Endothelial cell of umbilical vein (primary cell): ENCODE measurements around the gene TMEM125. TPM values are rescaled to one million over a fixed set of nuclear protein-coding genes. Genes with fewer than 3 reads are reported as not detected.

Experiments used
- BruUV-seq: library from RNA; stranded (reverse); fragments of 400-500 nt; replicated peaks from 2 replicates; lab custom pipeline; 2021; lab: Mats Ljungman, UMichigan
- CTCF ChIA-PET: fragments of 300-600, 350-600 bp; sonication (Branson Sonifier 250); formaldehyde crosslinking; loops from one replicate; lab custom pipeline; 2021; ENCODE audit warnings: antibody characterized with exemption, inconsistent platforms; lab: Charles Lee
- POLR2A ChIA-PET: fragments of 300-600, 350-600 bp; sonication (Branson Sonifier 250); formaldehyde crosslinking; loops from one replicate; lab custom pipeline; 2021; ENCODE audit warnings: antibody characterized with exemption, inconsistent platforms; lab: Charles Lee
- DNase-seq: peaks from one replicate; pipeline ENCODE4 v3.0.0-alpha.2; 2011; ENCODE audit warnings: low read depth, low spot score
- FAIRE-seq: peaks from 2 replicates; lab custom pipeline; 2011; peaks lifted over from hg19 to GRCh38; lab: Jason Lieb, UNC
- H2AFZ ChIP-seq: 2 replicates; pipeline ENCODE4 v1.6.0; 2012; ENCODE audit warnings: low read depth, low read length, control low read depth, inconsistent platforms
- H3K27ac ChIP-seq: 2 replicates; pipeline ENCODE4 v1.5.1; 2011; ENCODE audit warnings: low read depth, mild to moderate bottlenecking, control low read depth, low read length, moderate library complexity; ENCODE audit not compliant: insufficient read depth
- H3K27me3 ChIP-seq, 2 experiments: 2 replicates each; pipeline versions ENCODE4 v1.6.0 to v1.6.1; 2011; ENCODE audit warnings: low read length in 2 of 2, mixed read lengths in 1 of 2; ENCODE audit not compliant: control insufficient read depth in 2 of 2, insufficient read depth in 2 of 2
- H3K36me3 ChIP-seq, 2 experiments: 2 replicates in 1 of 2; 3 replicates in 1 of 2; pipeline ENCODE4 v1.5.1; 2011; ENCODE audit warnings: low read length in 2 of 2, mild to moderate bottlenecking in 1 of 2, moderate library complexity in 1 of 2; ENCODE audit not compliant: control insufficient read depth in 2 of 2, insufficient read depth in 2 of 2; ENCODE audit errors: extremely low read depth in 1 of 2
- H3K4me1 ChIP-seq: 3 replicates; pipeline ENCODE4 v1.5.1; 2011; ENCODE audit warnings: mild to moderate bottlenecking, low read length; ENCODE audit not compliant: control insufficient read depth, insufficient read depth; ENCODE audit errors: extremely low read depth
- H3K4me2 ChIP-seq: 2 replicates; pipeline ENCODE4 v1.6.1; 2011; ENCODE audit warnings: low read length, control low read depth, mixed read lengths; ENCODE audit not compliant: insufficient read depth
- H3K4me3 ChIP-seq, 3 experiments: fragments of 200-600 bp in 1 of 3; sonication (generic), shearing (Covaris generic) in 1 of 3; replicated peaks in 1 of 3; 2 replicates each; pipeline ENCODE4 v1.5.1; 2011 to 2016; ENCODE audit warnings: control low read depth in 3 of 3, low read length in 3 of 3, mild to moderate bottlenecking in 2 of 3, inconsistent platforms in 1 of 3, low read depth in 1 of 3, moderate library complexity in 1 of 3; ENCODE audit not compliant: insufficient read depth in 1 of 3
- H3K79me2 ChIP-seq: 2 replicates; pipeline ENCODE4 v1.6.0; 2012; ENCODE audit warnings: low read length, inconsistent platforms; ENCODE audit not compliant: control insufficient read depth, insufficient read depth
- H3K9ac ChIP-seq: replicated peaks from 2 replicates; pipeline ENCODE3; 2011; ENCODE audit warnings: low read length, control low read depth; ENCODE audit not compliant: insufficient read depth; ENCODE audit errors: extremely low read depth
- H3K9me1 ChIP-seq: replicated peaks from 3 replicates; pipeline ENCODE4 v1.6.0; 2011; ENCODE audit warnings: mild to moderate bottlenecking, low read length; ENCODE audit not compliant: control insufficient read depth, insufficient read depth; ENCODE audit errors: extremely low read depth
- H3K9me3 ChIP-seq: replicated peaks from 2 replicates; pipeline ENCODE4 v1.5.1; 2012; ENCODE audit warnings: low read length, inconsistent platforms; ENCODE audit not compliant: control insufficient read depth, insufficient read depth
- H4K20me1 ChIP-seq: replicated peaks from 2 replicates; pipeline ENCODE3; 2011; ENCODE audit warnings: mild to moderate bottlenecking, low read length; ENCODE audit not compliant: control insufficient read depth, insufficient read depth; ENCODE audit errors: extremely low read depth
- EZH2 ChIP-seq: IDR thresholded peaks from 2 replicates; pipeline ENCODE4 v1.6.1; 2012; ENCODE audit warnings: borderline replicate concordance, low read depth, mild to moderate bottlenecking, moderate library complexity, low read length, inconsistent platforms; ENCODE audit not compliant: severe bottlenecking
- FOS ChIP-seq: IDR thresholded peaks from 2 replicates; pipeline ENCODE4 v1.6.1; 2011; ENCODE audit warnings: mild to moderate bottlenecking, low read length, moderate library complexity, borderline replicate concordance; ENCODE audit not compliant: insufficient read depth
- GATA2 ChIP-seq: IDR thresholded peaks from 2 replicates; pipeline ENCODE4 v1.7.0; 2011; ENCODE audit warnings: low read depth, mild to moderate bottlenecking, moderate library complexity, mixed read lengths, low read length; ENCODE audit not compliant: insufficient read length, insufficient read depth
- JUN ChIP-seq: IDR thresholded peaks from 2 replicates; pipeline ENCODE4 v1.6.1; 2011; ENCODE audit warnings: borderline replicate concordance, low read depth; ENCODE audit not compliant: insufficient read length, insufficient read depth
- MYC ChIP-seq: IDR thresholded peaks from one replicate; pipeline ENCODE4 v1.6.1; 2011; ENCODE audit warnings: mild to moderate bottlenecking, low read depth, low read length
- POLR2A ChIP-seq: IDR thresholded peaks from 2 replicates; pipeline ENCODE4 v1.6.1; 2012; ENCODE audit warnings: low read depth, mild to moderate bottlenecking, control low read depth, low read length
- POLR2AphosphoS5 ChIP-seq: IDR thresholded peaks from 2 replicates; pipeline ENCODE4 v1.6.1; 2012; ENCODE audit warnings: low read depth, mild to moderate bottlenecking, control low read depth, low read length, moderate library complexity; ENCODE audit not compliant: insufficient read depth
- dilution Hi-C: fragments of 300-500 bp; cut with MboI; formaldehyde crosslinking; loops from one replicate; pipeline ENCODE4 v1.15.0; 2019; ENCODE audit warnings: low sequenced_read_pairs; ENCODE audit not compliant: extremely low pct_ligation_motif_present
- intact Hi-C: fragments of 100-400 bp; cut with micrococcal nuclease; formaldehyde crosslinking; loops from one replicate; pipeline ENCODE4 v1.10.0; 2022
- polyA plus RNA-seq, 4 experiments: library from polyadenylated mRNA; depleted of rRNA in 3 of 4; stranded (reverse) in 3 of 4; unstranded in 1 of 4; fragments of >200 nt; gene quantifications; 2 replicates each; pipeline versions ENCODE4 v1.2.1 to v1.2.3, GENCODE V29; 2011 to 2012; ENCODE audit warnings: missing spikeins in 1 of 4
- total RNA-seq: library from RNA; stranded (reverse); gene quantifications from 2 replicates; pipeline ENCODE4 v1.2.3, GENCODE V29; 2021
- TF ChIP-seq, protein P1 (sequence below): IDR thresholded peaks from 2 replicates; pipeline ENCODE4 v1.6.1; 2011; ENCODE audit not compliant: insufficient read depth, insufficient read length
- TF ChIP-seq, protein P2 (sequence below), 2 donors: IDR thresholded peaks; 1 replicate in 1 of 2; 2 replicates in 1 of 2; pipeline ENCODE4 v1.5.1; 2011; ENCODE audit warnings: low read length in 2 of 2, mild to moderate bottlenecking in 2 of 2, moderate library complexity in 2 of 2, control low read depth in 1 of 2, inconsistent platforms in 1 of 2, low read depth in 1 of 2; ENCODE audit not compliant: insufficient read depth in 1 of 2; ENCODE audit errors: extremely low read depth in 1 of 2

TMEM125 gene
- total and polyA plus RNA-seq, 2 donors (not counting 3 experiments of a cell fraction or from before 2014, with no cell fraction given) = 0.17 TPM; not detected in 1

GRCh38 chr1:43293176-43293575, 23.4 kb downstream of the TMEM125 start:
- DNase-seq (no peak), FAIRE-seq (no peak)
- ChIA-PET POLR2A (interaction anchor here (0.7 kb wide), 1 partner anchor 9 kb away, joined by 3 read pairs; no protein-coding TSS in a partner anchor), CTCF (interaction anchor here (1.2 kb wide), 1 partner anchor 21 kb away, joined by 3 read pairs; no protein-coding TSS in a partner anchor)
- no peaks in the 10 kb centered on the region for H3K9me1 ChIP-seq
- H3K4me2 ChIP-seq = no peak overlapping the region
- no peaks in the 10 kb centered on the region for H3K36me3 ChIP-seq
- TF ChIP-seq, protein P1, sequence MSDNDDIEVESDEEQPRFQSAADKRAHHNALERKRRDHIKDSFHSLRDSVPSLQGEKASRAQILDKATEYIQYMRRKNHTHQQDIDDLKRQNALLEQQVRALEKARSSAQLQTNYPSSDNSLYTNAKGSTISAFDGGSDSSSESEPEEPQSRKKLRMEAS = no peak
- TF ChIP-seq JUN (no peak), GATA2 (no peak), POLR2A (no peak), EZH2 (no peak), POLR2AphosphoS5 (no peak), MYC (no peak), FOS (no peak)
- TF ChIP-seq, protein P2, sequence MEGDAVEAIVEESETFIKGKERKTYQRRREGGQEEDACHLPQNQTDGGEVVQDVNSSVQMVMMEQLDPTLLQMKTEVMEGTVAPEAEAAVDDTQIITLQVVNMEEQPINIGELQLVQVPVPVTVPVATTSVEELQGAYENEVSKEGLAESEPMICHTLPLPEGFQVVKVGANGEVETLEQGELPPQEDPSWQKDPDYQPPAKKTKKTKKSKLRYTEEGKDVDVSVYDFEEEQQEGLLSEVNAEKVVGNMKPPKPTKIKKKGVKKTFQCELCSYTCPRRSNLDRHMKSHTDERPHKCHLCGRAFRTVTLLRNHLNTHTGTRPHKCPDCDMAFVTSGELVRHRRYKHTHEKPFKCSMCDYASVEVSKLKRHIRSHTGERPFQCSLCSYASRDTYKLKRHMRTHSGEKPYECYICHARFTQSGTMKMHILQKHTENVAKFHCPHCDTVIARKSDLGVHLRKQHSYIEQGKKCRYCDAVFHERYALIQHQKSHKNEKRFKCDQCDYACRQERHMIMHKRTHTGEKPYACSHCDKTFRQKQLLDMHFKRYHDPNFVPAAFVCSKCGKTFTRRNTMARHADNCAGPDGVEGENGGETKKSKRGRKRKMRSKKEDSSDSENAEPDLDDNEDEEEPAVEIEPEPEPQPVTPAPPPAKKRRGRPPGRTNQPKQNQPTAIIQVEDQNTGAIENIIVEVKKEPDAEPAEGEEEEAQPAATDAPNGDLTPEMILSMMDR (IDR thresholded peaks at IDR 0.05; ENCODE audit: extremely low read depth in 1 of 2, insufficient read depth in 1 of 2, low read depth in 1 of 2, low read length in 2 of 2) = no peak
- H3K27ac ChIP-seq = no peak overlapping the region
- H2AFZ ChIP-seq = no peak overlapping the region
- H3K79me2 ChIP-seq = no peaks in the 10 kb centered on the region
- peaks cover 26% of the 10 kb centered on the region for H3K4me1 ChIP-seq
- peaks cover 0 to 3% of the 10 kb centered on the region in 2 experiments for H3K27me3 ChIP-seq
- H3K9ac ChIP-seq = no peak overlapping the region
- intact Hi-C loops = no loop called here
- H4K20me1 ChIP-seq = no peaks in the 10 kb centered on the region
- dilution Hi-C loops = no loop called here
- BruUV-seq = no TSS peak
- H3K9me3 ChIP-seq = no peaks in the 10 kb centered on the region
- no peak overlapping the region for H3K4me3 ChIP-seq
